Heart left ventricle (tissue), 13 donors: Measurements from ENCODE around the gene ADAMTSL5.

Experiments used
- POLR2A ChIP-seq, 2 donors: fragments of 450-650 bp; IDR thresholded peaks; one replicate each; pipeline ENCODE4 v1.6.1; 2017; ENCODE audit warnings: antibody characterized with exemption in 2 of 2, mild to moderate bottlenecking in 2 of 2, moderate library complexity in 2 of 2
- TF ChIP-seq, protein P1 (sequence below), 12 donors: fragments of 200-600 bp; sonication (generic) in 4 of 12; IDR thresholded peaks; one replicate each; pipeline versions ENCODE4 v1.5.0 to v1.8.0; 2018 to 2022; ENCODE audit warnings: antibody characterized with exemption in 12 of 12, mild to moderate bottlenecking in 5 of 12
- donor health status: ischemic (EF 13 %, LVEDD 7.1; RV severe dilation, severe dysfunction).
- donor health status: DM: no; HTN: yes; CAD: no.
- donor health status: DM: no; HTN: no; CAD: no.
- donor health status: ischemic (EF 25% LVEDD 6.9; RV normal size, moderate dysfunction).
- donor health status: ischemic (EF 25% LVEDD 5.7; RV mildly dilated, moderate dysfunction).
- donor health status: ischemic (EF 35%, LVEDD 5.7; RV mildly dilated, moderate dysfunction).
- donor health status: nonischemic (EF 11% LVEDD 7.7; RV severe dilation, severe dysfunction).
- donor health status: DM: yes; HTN: yes; CAD: no.
- donor health status: PGD.
- donor health status: ischemic (EF 29% LVEDD 5.4; RV normal size, mild dysfunction).
- donor health status: nonischemic (EF 23%, LVEDD 6.1; RV moderate dilation, normal function).

DNA sequence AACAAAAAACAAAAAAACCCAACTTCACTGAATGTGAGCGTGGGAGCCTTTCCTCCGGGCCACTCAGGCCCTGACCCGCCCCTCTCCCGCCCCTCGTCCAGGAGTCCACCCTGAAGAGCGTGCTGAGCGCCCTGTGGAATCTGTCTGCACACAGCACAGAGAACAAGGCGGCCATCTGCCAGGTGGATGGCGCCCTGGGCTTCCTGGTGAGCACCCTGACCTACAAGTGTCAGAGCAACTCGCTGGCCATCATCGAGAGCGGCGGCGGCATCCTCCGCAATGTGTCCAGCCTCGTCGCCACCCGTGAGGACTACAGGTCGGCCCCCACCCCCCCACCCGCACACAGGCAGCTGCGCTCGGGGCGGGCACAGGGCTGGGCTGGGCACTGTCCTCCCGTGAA is 51.0 kb downstream of the ADAMTSL5 start:
- TF ChIP-seq POLR2A (IDR thresholded peaks at IDR 0.05), result no peak
- TF ChIP-seq, protein P1, sequence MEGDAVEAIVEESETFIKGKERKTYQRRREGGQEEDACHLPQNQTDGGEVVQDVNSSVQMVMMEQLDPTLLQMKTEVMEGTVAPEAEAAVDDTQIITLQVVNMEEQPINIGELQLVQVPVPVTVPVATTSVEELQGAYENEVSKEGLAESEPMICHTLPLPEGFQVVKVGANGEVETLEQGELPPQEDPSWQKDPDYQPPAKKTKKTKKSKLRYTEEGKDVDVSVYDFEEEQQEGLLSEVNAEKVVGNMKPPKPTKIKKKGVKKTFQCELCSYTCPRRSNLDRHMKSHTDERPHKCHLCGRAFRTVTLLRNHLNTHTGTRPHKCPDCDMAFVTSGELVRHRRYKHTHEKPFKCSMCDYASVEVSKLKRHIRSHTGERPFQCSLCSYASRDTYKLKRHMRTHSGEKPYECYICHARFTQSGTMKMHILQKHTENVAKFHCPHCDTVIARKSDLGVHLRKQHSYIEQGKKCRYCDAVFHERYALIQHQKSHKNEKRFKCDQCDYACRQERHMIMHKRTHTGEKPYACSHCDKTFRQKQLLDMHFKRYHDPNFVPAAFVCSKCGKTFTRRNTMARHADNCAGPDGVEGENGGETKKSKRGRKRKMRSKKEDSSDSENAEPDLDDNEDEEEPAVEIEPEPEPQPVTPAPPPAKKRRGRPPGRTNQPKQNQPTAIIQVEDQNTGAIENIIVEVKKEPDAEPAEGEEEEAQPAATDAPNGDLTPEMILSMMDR (IDR thresholded peaks at IDR 0.05), result no peak
